Stimulated activated naive CD8-positive, alpha-beta T cell treated with anti-CD3 and anti-CD28 coated beads, Interleukin-15, amount 100 ng/mL, for 72 hours (primary cell): Measurements from ENCODE around the gene FUS.

ENCODE experiments used
- ATAC-seq: fragments of 150-1000 bp; cut with Tn5 transposase; 2 replicates; pipeline ENCODE4 v1.10.0; 2021; ENCODE audit warnings: mild to moderate bottlenecking, moderate library complexity
- DNase-seq, 2 donors: peaks; one replicate each; pipeline ENCODE4 v3.0.0; 2021 to 2022
- H3K27ac Mint-ChIP-seq, 2 donors: one replicate each; pipeline ENCODE4 v1.8.0; 2022; ENCODE audit warnings: mild to moderate bottlenecking in 2 of 2, mixed read lengths in 2 of 2, moderate library complexity in 2 of 2
- H3K27me3 Mint-ChIP-seq: one replicate; pipeline ENCODE4 v1.8.0; 2022; ENCODE audit warnings: mixed read lengths
- H3K4me1 Mint-ChIP-seq: one replicate; pipeline ENCODE4 v1.8.0; 2022; ENCODE audit warnings: mild to moderate bottlenecking, mixed read lengths
- H3K4me3 Mint-ChIP-seq, 2 donors: one replicate each; pipeline ENCODE4 v1.8.0; 2022; ENCODE audit warnings: mild to moderate bottlenecking in 2 of 2, mixed read lengths in 2 of 2, moderate library complexity in 1 of 2
- H3K9me3 Mint-ChIP-seq, 2 donors: one replicate each; pipeline ENCODE4 v1.8.0; 2022; ENCODE audit warnings: mixed read lengths in 2 of 2

The FUS gene

GRCh38 chr16:31221357-31222160 lies 41.6 kb downstream of the FUS start:
- Mint-ChIP-seq H3K9me3 (no peaks in the 10 kb centered on the region), H3K27me3 (peaks cover 49% of the 10 kb centered on the region), H3K4me3 (no peak overlapping the region), H3K4me1 (peaks cover 6% of the 10 kb centered on the region), H3K27ac (no peak overlapping the region)
- DNase-seq (no peak), ATAC-seq (no peak)

- Mint-ChIP-seq H3K4me3 (no peak overlapping the region), H3K27ac (no peak overlapping the region)
Observed at GRCh38 chr16:31223044-31223443, 43.1 kb downstream of the FUS start.

GRCh38 chr16:31224092-31224955 lies 44.4 kb downstream of the FUS start:
- Mint-ChIP-seq H3K27ac (no peak overlapping the region), H3K4me3 (no peak overlapping the region), H3K9me3 (no peaks in the 10 kb centered on the region), H3K4me1 (no peaks in the 10 kb centered on the region), H3K27me3 (peaks cover 21% of the 10 kb centered on the region)
- DNase-seq (no peak), ATAC-seq (peak; percentile 33)

More at GRCh38 chr16:31223044-31223443, 43.1 kb downstream of the FUS start:
- DNase-seq (no peak), ATAC-seq (no peak)
- Mint-ChIP-seq H3K4me1 (no peaks in the 10 kb centered on the region), H3K9me3 (no peaks in the 10 kb centered on the region), H3K27me3 (peaks cover 34% of the 10 kb centered on the region)

DNA sequence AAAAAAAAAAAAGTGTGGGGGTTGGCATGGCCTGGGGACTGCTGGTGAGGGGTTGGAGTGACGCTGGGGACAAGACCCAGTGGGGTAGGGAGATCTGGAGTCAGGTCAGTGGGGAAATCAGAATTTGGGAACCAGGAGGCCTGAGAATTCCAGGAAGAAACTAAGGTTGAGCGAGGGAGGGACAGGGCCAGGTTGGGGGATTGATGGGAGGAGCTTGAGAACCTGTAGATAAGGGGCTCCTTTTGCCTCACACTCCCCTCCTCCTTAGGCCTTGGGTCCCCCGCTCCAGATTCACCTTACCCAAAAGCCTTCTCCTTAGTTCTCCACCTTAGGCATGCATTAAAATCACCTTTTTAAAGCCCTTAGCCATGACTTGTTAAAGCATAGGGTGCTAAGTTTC lies 45.3 kb downstream of the FUS start:
- DNase-seq = no peak
- Mint-ChIP-seq H3K27me3 (peaks cover 19% of the 10 kb centered on the region), H3K9me3 (no peaks in the 10 kb centered on the region), H3K4me3 (no peak overlapping the region), H3K27ac (no peak overlapping the region), H3K4me1 (no peaks in the 10 kb centered on the region)
- ATAC-seq = no peak

GRCh38 chr16:31228206-31228605 lies 48.3 kb downstream of the FUS start:
- no peak for DNase-seq
- Mint-ChIP-seq H3K27ac (no peak overlapping the region), H3K9me3 (no peaks in the 10 kb centered on the region), H3K4me1 (no peaks in the 10 kb centered on the region), H3K4me3 (no peak overlapping the region), H3K27me3 (no peaks in the 10 kb centered on the region)
- no peak for ATAC-seq

DNA sequence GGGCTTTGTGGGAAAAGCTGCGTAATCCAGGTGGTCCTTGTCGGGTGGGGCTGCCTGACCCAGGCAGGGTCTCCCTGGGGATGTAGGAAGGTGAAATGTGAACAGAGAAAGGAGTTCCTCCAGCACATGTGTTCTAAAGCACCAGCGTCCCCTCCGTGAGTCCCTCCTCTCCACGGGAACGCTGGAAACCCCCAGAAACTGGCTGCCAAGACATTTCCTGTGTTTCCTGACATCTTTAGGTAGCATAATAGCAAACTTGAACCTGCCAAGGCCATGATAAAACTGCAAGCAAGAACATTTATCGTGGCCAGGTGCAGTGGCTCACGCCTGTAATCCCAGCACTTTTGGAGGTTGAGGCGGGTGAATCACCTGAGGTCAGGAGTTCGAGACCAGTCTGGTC lies 49.6 kb downstream of the FUS start:
- H3K4me1 Mint-ChIP-seq = no peaks in the 10 kb centered on the region
- DNase-seq (no peak), ATAC-seq (no peak)
- H3K4me3 Mint-ChIP-seq = no peak overlapping the region
- H3K9me3 Mint-ChIP-seq = peaks cover 4 to 5% of the 10 kb centered on the region in 2 donors
- no peaks in the 10 kb centered on the region for H3K27me3 Mint-ChIP-seq
- no peak overlapping the region for H3K27ac Mint-ChIP-seq

- Mint-ChIP-seq H3K27me3 (no peaks in the 10 kb centered on the region), H3K27ac (no peak overlapping the region), H3K9me3 (peaks cover 4 to 11% of the 10 kb centered on the region in 2 donors), H3K4me1 (no peaks in the 10 kb centered on the region), H3K4me3 (no peak overlapping the region)
- no peak for DNase-seq
- no peak for ATAC-seq
Observed at GRCh38 chr16:31238041-31238440, 58.1 kb downstream of the FUS start.
